IMR-90 (cell line): ENCODE measurements around the gene DPF3. TPM values are rescaled to one million over a fixed set of nuclear protein-coding genes. Genes with fewer than 3 reads are reported as not detected.

Experiments used
- ATAC-seq: fragments of 200-7000 bp; cut with Tn5 transposase; 2 replicates; pipeline ENCODE4 v1.9.1; 2020; ENCODE audit warnings: low read depth, mild to moderate bottlenecking, moderate library complexity
- BruUV-seq: library from RNA; stranded (reverse); fragments of 400-500 nt; replicated peaks from 2 replicates; lab custom pipeline; 2021; lab: Mats Ljungman, UMichigan
- CTCF ChIA-PET: fragments of 300-600 bp; formaldehyde crosslinking; extraction: SDS; loops from one replicate; lab custom pipeline; 2021; ENCODE audit warnings: antibody characterized with exemption; lab: Yijun Ruan, JAX
- POLR2A ChIA-PET: fragments of 300-600 bp; sonication (Branson Sonifier 250); formaldehyde crosslinking; loops from one replicate; lab custom pipeline; 2022; ENCODE audit warnings: antibody characterized with exemption; ENCODE audit not compliant: unreplicated experiment; lab: Charles Lee
- DNase-seq: peaks from one replicate; pipeline ENCODE4 v3.0.0; 2013
- H2AFZ ChIP-seq: replicated peaks from 2 replicates; pipeline ENCODE3; 2013; ENCODE audit warnings: low read length, mild to moderate bottlenecking; ENCODE audit not compliant: poor library complexity
- H2AK5ac ChIP-seq: 2 replicates; pipeline ENCODE4 v1.6.1; 2013; ENCODE audit warnings: low read depth, low read length, inconsistent platforms
- H2AK9ac ChIP-seq: replicated peaks from 2 replicates; pipeline ENCODE3; 2013; ENCODE audit warnings: mild to moderate bottlenecking, low read depth, low read length, moderate library complexity; ENCODE audit not compliant: poor library complexity
- H2BK120ac ChIP-seq: 2 replicates; pipeline ENCODE4 v1.6.1; 2013; ENCODE audit warnings: low read depth, low read length, inconsistent platforms
- H2BK15ac ChIP-seq: 3 replicates; pipeline ENCODE4 v1.6.1; 2013; ENCODE audit warnings: low read depth, low read length, inconsistent platforms
- H2BK20ac ChIP-seq: 2 replicates; pipeline ENCODE4 v1.6.1; 2013; ENCODE audit warnings: low read depth, mild to moderate bottlenecking, inconsistent platforms, low read length, moderate library complexity
- H2BK5ac ChIP-seq: 2 replicates; pipeline ENCODE4 v1.6.1; 2013; ENCODE audit warnings: mild to moderate bottlenecking, low read depth, low read length, inconsistent platforms; ENCODE audit not compliant: poor library complexity, severe bottlenecking
- H3K14ac ChIP-seq: replicated peaks from 2 replicates; pipeline ENCODE4 v1.6.1; 2013; ENCODE audit warnings: low read depth, low read length, inconsistent platforms
- H3K18ac ChIP-seq: 2 replicates; pipeline ENCODE4 v1.6.1; 2013; ENCODE audit warnings: low read depth, low read length, control low read depth
- H3K23ac ChIP-seq: 2 replicates; pipeline ENCODE4 v1.6.1; 2013; ENCODE audit warnings: low read depth, low read length, inconsistent platforms
- H3K27ac ChIP-seq: 2 replicates; pipeline ENCODE4 v1.5.1; 2013; ENCODE audit warnings: mild to moderate bottlenecking, control low read depth, low read length; ENCODE audit not compliant: insufficient read depth
- H3K27me3 ChIP-seq: 2 replicates; pipeline ENCODE4 v1.6.1; 2013; ENCODE audit warnings: low read length; ENCODE audit not compliant: control insufficient read depth, insufficient read depth
- H3K36me3 ChIP-seq: 2 replicates; pipeline ENCODE4 v1.6.1; 2013; ENCODE audit warnings: low read length, mixed read lengths; ENCODE audit not compliant: control insufficient read depth, insufficient read depth
- H3K4ac ChIP-seq: 2 replicates; pipeline ENCODE4 v1.6.1; 2013; ENCODE audit warnings: low read depth, low read length, inconsistent platforms
- H3K4me1 ChIP-seq: 2 replicates; pipeline ENCODE4 v1.6.1; 2013; ENCODE audit warnings: low read length, mixed read lengths; ENCODE audit not compliant: control insufficient read depth, insufficient read depth
- H3K4me2 ChIP-seq: 2 replicates; pipeline ENCODE4 v1.6.1; 2013; ENCODE audit warnings: low read depth, mild to moderate bottlenecking, control low read depth, low read length, moderate library complexity
- H3K4me3 ChIP-seq: 2 replicates; pipeline ENCODE4 v1.5.1; 2013; ENCODE audit warnings: low read depth, mild to moderate bottlenecking, control low read depth, low read length, moderate library complexity; ENCODE audit not compliant: insufficient read depth
- H3K56ac ChIP-seq: 2 replicates; pipeline ENCODE4 v1.6.1; 2013; ENCODE audit warnings: low read length, inconsistent platforms; ENCODE audit not compliant: insufficient read depth; ENCODE audit errors: extremely low read depth
- H3K79me1 ChIP-seq, 2 experiments: 2 replicates each; pipeline ENCODE4 v1.6.1; 2013; ENCODE audit warnings: low read length in 2 of 2, inconsistent platforms in 1 of 2, low read depth in 1 of 2
- H3K9ac ChIP-seq: 2 replicates; pipeline ENCODE4 v1.6.1; 2013; ENCODE audit warnings: low read depth, low read length, control low read depth
- H3K9me1 ChIP-seq: 2 replicates; pipeline ENCODE4 v1.6.1; 2013; ENCODE audit warnings: low read length, inconsistent platforms; ENCODE audit not compliant: insufficient read depth
- H3K9me3 ChIP-seq: 2 replicates; pipeline ENCODE4 v1.6.1; 2013; ENCODE audit warnings: low read length; ENCODE audit not compliant: control insufficient read depth, insufficient read depth
- H4K20me1 ChIP-seq: 2 replicates; pipeline ENCODE4 v1.6.1; 2013; ENCODE audit warnings: low read length, inconsistent platforms; ENCODE audit not compliant: insufficient read depth
- H4K5ac ChIP-seq: 2 replicates; pipeline ENCODE4 v1.6.1; 2013; ENCODE audit warnings: mild to moderate bottlenecking, low read depth, low read length, control low read depth
- H4K8ac ChIP-seq, 2 experiments: 2 replicates each; pipeline ENCODE4 v1.6.1; 2013; ENCODE audit warnings: low read depth in 2 of 2, low read length in 2 of 2, control low read depth in 1 of 2, inconsistent platforms in 1 of 2
- H4K91ac ChIP-seq: 2 replicates; pipeline ENCODE4 v1.6.1; 2013; ENCODE audit warnings: low read depth, low read length, inconsistent platforms; ENCODE audit not compliant: insufficient read depth
- BHLHE40 ChIP-seq: fragments of 150-350 bp; IDR thresholded peaks from 2 replicates; pipeline ENCODE4 v1.6.1; 2016; ENCODE audit warnings: mild to moderate bottlenecking, low read depth, low read length
- CEBPB ChIP-seq: IDR thresholded peaks from 2 replicates; pipeline ENCODE4 v1.6.1; 2012; ENCODE audit warnings: low read depth, low read length, improper control_type of control experiment
- CHD1 ChIP-seq: IDR thresholded peaks from 2 replicates; pipeline ENCODE4 v1.6.1; 2012; ENCODE audit warnings: low read depth, low read length, improper control_type of control experiment
- ELK1 ChIP-seq: fragments of 150-350 bp; IDR thresholded peaks from 2 replicates; pipeline ENCODE4 v1.6.1; 2016; ENCODE audit warnings: low read depth, mild to moderate bottlenecking, low read length, moderate library complexity, borderline replicate concordance
- FOS ChIP-seq: fragments of 150-350 bp; IDR thresholded peaks from 2 replicates; pipeline ENCODE4 v1.6.1; 2016; ENCODE audit warnings: low read depth, low read length
- MAFK ChIP-seq: IDR thresholded peaks from 2 replicates; pipeline ENCODE4 v1.6.1; 2012; ENCODE audit warnings: low read depth, low read length, improper control_type of control experiment
- MAZ ChIP-seq: IDR thresholded peaks from 2 replicates; pipeline ENCODE4 v1.6.1; 2012; ENCODE audit warnings: low read depth, mild to moderate bottlenecking, low read length, improper control_type of control experiment, moderate library complexity, borderline replicate concordance
- MXI1 ChIP-seq: IDR thresholded peaks from 2 replicates; pipeline ENCODE4 v1.6.1; 2012; ENCODE audit warnings: low read depth, mild to moderate bottlenecking, low read length, moderate library complexity, borderline replicate concordance
- POLR2A ChIP-seq: IDR thresholded peaks from 2 replicates; pipeline ENCODE4 v1.6.1; 2012; ENCODE audit warnings: mild to moderate bottlenecking, low read depth, low read length
- RAD21 ChIP-seq: IDR thresholded peaks from 2 replicates; pipeline ENCODE4 v1.6.1; 2012; ENCODE audit warnings: low read length, improper control_type of control experiment
- RCOR1 ChIP-seq: IDR thresholded peaks from 2 replicates; pipeline ENCODE4 v1.6.1; 2012; ENCODE audit warnings: mild to moderate bottlenecking, low read length, improper control_type of control experiment; ENCODE audit not compliant: insufficient replicate concordance
- RFX5 ChIP-seq: IDR thresholded peaks from 2 replicates; pipeline ENCODE4 v1.8.0; 2012; ENCODE audit warnings: low read depth, mild to moderate bottlenecking, low read length, moderate library complexity
- USF2 ChIP-seq: fragments of 150-350 bp; IDR thresholded peaks from 2 replicates; pipeline ENCODE4 v1.6.1; 2017; ENCODE audit warnings: mild to moderate bottlenecking, antibody characterized with exemption, low read length, low read depth
- WGBS, 2 experiments: methylation state at CpG; one replicate each; pipeline versions ENCODE4 v1.1.5 to v1.1.7; 2013; ENCODE audit warnings: missing lambda C conversion rate in 2 of 2; ENCODE audit not compliant: insufficient read length in 1 of 2; ENCODE audit errors: extremely low coverage in 2 of 2; 5-methylcytosine and 5-hydroxymethylcytosine counted together
- dilution Hi-C: fragments of 300-500 bp; cut with HindIII; formaldehyde crosslinking; loops from one replicate; pipeline ENCODE4 v1.14.3; 2018; ENCODE audit warnings: low sequenced_read_pairs; ENCODE audit not compliant: unreplicated experiment
- in situ Hi-C: fragments of 300-500 bp; cut with MboI; formaldehyde crosslinking; loops from 3 replicates; pipeline ENCODE4 v1.14.3; 2019; ENCODE audit warnings: low sequenced_read_pairs, inconsistent platforms, mixed read lengths
- intact Hi-C: fragments of 100-400 bp; cut with micrococcal nuclease; formaldehyde crosslinking; loops from 2 replicates; pipeline ENCODE4 v1.10.0; 2022
- polyA plus RNA-seq, 3 experiments: library from polyadenylated mRNA; depleted of rRNA; stranded (reverse); fragments of >200 nt; gene quantifications; 2 replicates each; pipeline ENCODE4 v1.2.3, GENCODE V29; 2012; ENCODE audit warnings: low replicate concordance in 1 of 3
- total RNA-seq: library from RNA; depleted of rRNA; stranded (reverse); fragments of >200 nt; gene quantifications from 2 replicates; pipeline ENCODE4 v1.2.3, GENCODE V29; 2012
- TF ChIP-seq, protein P1 (sequence below): conservative IDR thresholded peaks from 2 replicates; pipeline ENCODE4 v1.5.1; 2012; ENCODE audit warnings: mild to moderate bottlenecking, low read depth, low read length, improper control_type of control experiment

The DPF3 gene
- total and polyA plus RNA-seq, 2 of the 4 experiments (the other 2 are of a cell fraction), result 30.5 to 32.8 TPM

- ChIA-PET POLR2A (no interaction called here), CTCF (no interaction called here)
- Histone ChIP-seq H2AFZ (no peak overlapping the region), H2BK5ac (peak overlapping the region; percentile 35), H3K9ac (no peak overlapping the region), H4K5ac (peak overlapping the region; percentile 24), H4K8ac (peak overlapping the region; percentile 50 to 59; a peak in 2 of 4 replicates), H3K4me3 (no peak overlapping the region), H2BK120ac (peak overlapping the region; percentile 86), H4K20me1 (no peaks in the 10 kb centered on the region), H3K4me2 (no peak overlapping the region), H3K27me3 (no peaks in the 10 kb centered on the region), H2AK5ac (peak overlapping the region; percentile 97), H2BK20ac (peak overlapping the region; percentile 82; the same call in 1 of the 2 replicates), H3K27ac (peak overlapping the region; percentile 3; the same call in 1 of the 2 replicates), H3K4ac (peak overlapping the region; percentile 80), H3K14ac (peak overlapping the region; percentile 77; the same call in 1 of the 2 replicates), H4K91ac (peak overlapping the region; percentile 65; the same call in 1 of the 2 replicates), H3K18ac (peak overlapping the region; percentile 71; the same call in 1 of the 2 replicates), H3K36me3 (peaks cover 2% of the 10 kb centered on the region; the same call in 1 of the 2 replicates), H3K23ac (peak overlapping the region; percentile 70; the same call in 1 of the 2 replicates), H3K56ac (no peak overlapping the region), H3K9me1 (peaks cover 25% of the 10 kb centered on the region), H2AK9ac (peak overlapping the region; percentile 17), H2BK15ac (peak overlapping the region; percentile 93; the same call in 2 of the 3 replicates), H3K4me1 (peaks cover 27% of the 10 kb centered on the region), H3K9me3 (0 out of 2 replicates have a peak, but pooled peaks cover 2% of the 10 kb centered on the region), H3K79me1 (peaks cover 10 to 28% of the 10 kb centered on the region in 2 experiments; a peak in 2 of 4 replicates)
- in situ Hi-C loops (no loop called here), dilution Hi-C loops (no loop called here), intact Hi-C loops (no loop called here)
- no TSS peak for BruUV-seq
- no peak for DNase-seq
- WGBS, 2 experiments, result no CpG with 5 or more reads among the region's 7 CpGs
- no peak for ATAC-seq
- no peak for TF ChIP-seq POLR2A
- no peak for TF ChIP-seq RCOR1
- TF ChIP-seq, protein P1, sequence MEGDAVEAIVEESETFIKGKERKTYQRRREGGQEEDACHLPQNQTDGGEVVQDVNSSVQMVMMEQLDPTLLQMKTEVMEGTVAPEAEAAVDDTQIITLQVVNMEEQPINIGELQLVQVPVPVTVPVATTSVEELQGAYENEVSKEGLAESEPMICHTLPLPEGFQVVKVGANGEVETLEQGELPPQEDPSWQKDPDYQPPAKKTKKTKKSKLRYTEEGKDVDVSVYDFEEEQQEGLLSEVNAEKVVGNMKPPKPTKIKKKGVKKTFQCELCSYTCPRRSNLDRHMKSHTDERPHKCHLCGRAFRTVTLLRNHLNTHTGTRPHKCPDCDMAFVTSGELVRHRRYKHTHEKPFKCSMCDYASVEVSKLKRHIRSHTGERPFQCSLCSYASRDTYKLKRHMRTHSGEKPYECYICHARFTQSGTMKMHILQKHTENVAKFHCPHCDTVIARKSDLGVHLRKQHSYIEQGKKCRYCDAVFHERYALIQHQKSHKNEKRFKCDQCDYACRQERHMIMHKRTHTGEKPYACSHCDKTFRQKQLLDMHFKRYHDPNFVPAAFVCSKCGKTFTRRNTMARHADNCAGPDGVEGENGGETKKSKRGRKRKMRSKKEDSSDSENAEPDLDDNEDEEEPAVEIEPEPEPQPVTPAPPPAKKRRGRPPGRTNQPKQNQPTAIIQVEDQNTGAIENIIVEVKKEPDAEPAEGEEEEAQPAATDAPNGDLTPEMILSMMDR, result no peak
- no peak for TF ChIP-seq CEBPB
- TF ChIP-seq USF2, result no peak
- no peak for TF ChIP-seq RAD21
- TF ChIP-seq MAFK, result no peak
- no peak for TF ChIP-seq MAZ
- no peak for TF ChIP-seq MXI1
- no peak for TF ChIP-seq CHD1
- no peak for TF ChIP-seq ELK1
- TF ChIP-seq BHLHE40, result no peak
- TF ChIP-seq FOS, result no peak
- TF ChIP-seq RFX5, result no peak
These were observed 212.9 kb downstream of the DPF3 start for GRCh38 chr14:72680853-72681640.
